Measurements from ENCODE around the gene CD163L1.
A peak's percentile ranks its signal among the peaks of the same experiment; 100 is the strongest.
"Not testable (repeated sequence)": the region's sequence is repeated elsewhere in the genome, so short reads cannot be mapped to it uniquely, and the experiment has no call there.

The CD163L1 gene

DNA sequence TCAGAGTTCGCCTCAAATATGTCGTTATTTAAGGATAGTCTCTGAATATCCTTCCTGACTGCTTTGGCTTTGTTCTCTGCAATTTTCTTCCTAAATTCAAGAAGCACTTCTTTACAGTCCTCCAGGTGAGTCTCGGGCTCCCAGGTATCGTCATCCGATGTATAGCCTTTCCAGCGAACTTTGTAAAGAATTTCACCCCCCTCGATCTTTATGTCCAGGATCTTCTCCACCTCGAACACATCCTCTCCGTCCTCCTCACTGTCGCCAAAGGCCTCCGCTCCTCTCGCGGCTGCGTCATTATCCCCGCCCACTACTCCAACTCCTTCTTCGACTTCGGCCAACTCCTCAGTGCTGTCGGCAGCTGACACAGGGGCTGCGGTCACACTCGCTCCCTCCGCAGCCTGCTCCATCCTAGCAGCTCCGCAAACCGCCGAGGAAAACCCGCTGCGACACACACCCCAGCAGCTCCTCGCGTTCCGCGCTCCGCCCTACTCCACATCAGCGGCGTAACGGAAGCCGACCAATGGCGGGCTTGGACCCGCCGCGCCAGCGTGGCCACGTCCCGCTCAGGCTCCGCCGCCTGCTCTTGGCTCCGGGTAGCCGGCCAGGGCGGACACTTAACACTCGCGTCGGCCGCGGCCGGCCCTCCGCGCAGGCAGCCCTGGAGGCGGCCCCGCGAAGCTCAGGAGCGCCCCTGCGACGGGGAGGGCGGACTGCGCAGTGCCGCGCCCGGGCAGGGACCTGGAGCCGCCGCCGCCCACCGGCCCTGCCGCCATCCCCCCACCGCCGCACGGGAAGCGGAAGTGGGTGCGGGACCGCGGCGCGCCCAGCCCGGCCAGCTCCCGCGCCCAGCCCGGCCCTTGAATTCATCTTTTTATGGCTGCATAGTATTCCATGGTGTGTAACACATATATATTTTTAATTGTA is 4.1 kb downstream of the CD163L1 start:
- peak overlapping the region; percentile 56 for H2AFZ ChIP-seq
- TF ChIP-seq, protein P1, sequence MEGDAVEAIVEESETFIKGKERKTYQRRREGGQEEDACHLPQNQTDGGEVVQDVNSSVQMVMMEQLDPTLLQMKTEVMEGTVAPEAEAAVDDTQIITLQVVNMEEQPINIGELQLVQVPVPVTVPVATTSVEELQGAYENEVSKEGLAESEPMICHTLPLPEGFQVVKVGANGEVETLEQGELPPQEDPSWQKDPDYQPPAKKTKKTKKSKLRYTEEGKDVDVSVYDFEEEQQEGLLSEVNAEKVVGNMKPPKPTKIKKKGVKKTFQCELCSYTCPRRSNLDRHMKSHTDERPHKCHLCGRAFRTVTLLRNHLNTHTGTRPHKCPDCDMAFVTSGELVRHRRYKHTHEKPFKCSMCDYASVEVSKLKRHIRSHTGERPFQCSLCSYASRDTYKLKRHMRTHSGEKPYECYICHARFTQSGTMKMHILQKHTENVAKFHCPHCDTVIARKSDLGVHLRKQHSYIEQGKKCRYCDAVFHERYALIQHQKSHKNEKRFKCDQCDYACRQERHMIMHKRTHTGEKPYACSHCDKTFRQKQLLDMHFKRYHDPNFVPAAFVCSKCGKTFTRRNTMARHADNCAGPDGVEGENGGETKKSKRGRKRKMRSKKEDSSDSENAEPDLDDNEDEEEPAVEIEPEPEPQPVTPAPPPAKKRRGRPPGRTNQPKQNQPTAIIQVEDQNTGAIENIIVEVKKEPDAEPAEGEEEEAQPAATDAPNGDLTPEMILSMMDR (IDR thresholded peaks at IDR 0.05) = no peak
- no peaks in the 10 kb centered on the region for H3K36me3 ChIP-seq (ENCODE audit: control insufficient read depth, insufficient read depth, low read length)
- peak overlapping the region; percentile 55 for H3K4me2 ChIP-seq (ENCODE audit: low read length)
- H3K79me2 ChIP-seq = no peaks in the 10 kb centered on the region
- no peaks in the 10 kb centered on the region for H3K4me1 ChIP-seq
- H3K9ac ChIP-seq = no peak overlapping the region
- peak overlapping the region; percentile 46 for H3K4me3 ChIP-seq (ENCODE audit: low read depth, low read length)
- H3K9me3 ChIP-seq (ENCODE audit: control insufficient read depth, low read length) = no peaks in the 10 kb centered on the region
- H3K27ac ChIP-seq = no peak overlapping the region
- no peaks in the 10 kb centered on the region for H3K27me3 ChIP-seq (ENCODE audit: control insufficient read depth, insufficient read depth, low read length)

DNA sequence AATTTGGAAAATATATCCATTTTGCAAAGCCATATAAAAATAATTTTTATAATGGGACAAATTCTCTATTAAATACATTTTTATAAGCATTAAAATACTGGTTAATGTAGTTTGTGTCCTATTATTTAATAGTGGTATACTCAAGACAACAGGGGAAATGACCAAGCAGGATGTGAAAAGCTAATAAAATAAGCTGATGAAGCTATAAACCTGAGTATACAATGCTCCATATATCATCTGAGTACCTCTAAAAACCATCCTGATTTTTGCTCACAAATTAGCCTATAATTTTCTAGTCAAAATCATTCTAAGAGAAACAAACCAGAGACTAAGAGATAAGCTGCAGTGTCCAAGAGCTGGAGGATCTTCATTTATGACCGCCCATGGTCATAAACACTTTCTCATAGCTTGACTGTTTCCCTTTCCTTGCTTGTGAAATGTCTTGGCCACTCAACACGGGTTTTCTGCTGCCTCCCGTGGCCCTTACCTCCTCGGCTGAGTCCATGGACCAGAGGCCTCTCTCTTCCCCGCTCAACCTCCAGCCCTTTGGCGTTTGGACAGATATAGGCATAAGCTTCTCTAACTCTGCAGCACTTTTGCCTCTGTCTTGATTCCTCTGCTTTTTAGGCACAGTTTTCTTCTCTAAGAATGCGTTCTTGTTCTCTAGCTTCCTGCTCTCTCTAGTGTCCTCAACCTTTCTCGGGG is 5.5 kb downstream of the CD163L1 start:
- not testable (repeated sequence) for H3K4me3 ChIP-seq (ENCODE audit: low read depth, low read length); H3K79me2 ChIP-seq; H3K4me1 ChIP-seq; H3K36me3 ChIP-seq (ENCODE audit: control insufficient read depth, insufficient read depth, low read length); H2AFZ ChIP-seq; H3K9ac ChIP-seq; H3K27ac ChIP-seq; H3K27me3 ChIP-seq (ENCODE audit: control insufficient read depth, insufficient read depth, low read length); H3K9me3 ChIP-seq (ENCODE audit: control insufficient read depth, low read length); H3K4me2 ChIP-seq (ENCODE audit: low read length)

- H3K4me1 ChIP-seq; H3K9ac ChIP-seq; H3K27ac ChIP-seq; H2AFZ ChIP-seq; H3K4me2 ChIP-seq (ENCODE audit: low read length); H3K27me3 ChIP-seq (ENCODE audit: control insufficient read depth, insufficient read depth, low read length); H3K79me2 ChIP-seq; H3K9me3 ChIP-seq (ENCODE audit: control insufficient read depth, low read length); H3K36me3 ChIP-seq (ENCODE audit: control insufficient read depth, insufficient read depth, low read length); H3K4me3 ChIP-seq (ENCODE audit: low read depth, low read length): not testable (repeated sequence)
Measured at GRCh38 chr12:7437494-7437893, 6.5 kb downstream of the CD163L1 start.

DNA sequence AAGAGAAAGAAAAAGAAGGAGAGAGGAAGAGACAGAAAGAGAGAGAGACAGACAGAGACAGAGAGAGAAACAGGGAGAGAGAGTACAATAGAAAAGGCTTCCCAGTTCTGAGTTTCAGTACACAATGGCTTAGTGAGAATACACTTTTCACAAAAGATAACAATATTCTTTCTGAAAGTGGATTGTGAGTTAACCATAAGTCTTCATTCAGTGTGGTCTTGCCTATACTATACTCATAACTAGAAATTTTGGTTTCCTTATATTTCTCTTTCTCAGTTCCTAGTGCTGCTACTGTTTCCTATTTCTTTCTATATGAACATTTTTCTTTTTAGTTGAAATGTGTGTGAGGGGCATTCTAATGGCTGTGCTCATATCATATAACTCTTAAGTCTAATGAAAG is 9.3 kb downstream of the CD163L1 start:
- H3K36me3 ChIP-seq (ENCODE audit: control insufficient read depth, insufficient read depth, low read length) = no peaks in the 10 kb centered on the region
- no peak overlapping the region for H3K4me2 ChIP-seq (ENCODE audit: low read length)
- no peak overlapping the region for H3K4me3 ChIP-seq (ENCODE audit: low read depth, low read length)
- H3K9ac ChIP-seq = no peak overlapping the region
- H3K79me2 ChIP-seq = no peaks in the 10 kb centered on the region
- no peak overlapping the region for H3K27ac ChIP-seq
- H3K4me1 ChIP-seq = no peaks in the 10 kb centered on the region
- no peaks in the 10 kb centered on the region for H3K27me3 ChIP-seq (ENCODE audit: control insufficient read depth, insufficient read depth, low read length)
- no peaks in the 10 kb centered on the region for H3K9me3 ChIP-seq (ENCODE audit: control insufficient read depth, low read length)
- no peak overlapping the region for H2AFZ ChIP-seq
- TF ChIP-seq, protein P1 (IDR thresholded peaks at IDR 0.05) = no peak

DNA sequence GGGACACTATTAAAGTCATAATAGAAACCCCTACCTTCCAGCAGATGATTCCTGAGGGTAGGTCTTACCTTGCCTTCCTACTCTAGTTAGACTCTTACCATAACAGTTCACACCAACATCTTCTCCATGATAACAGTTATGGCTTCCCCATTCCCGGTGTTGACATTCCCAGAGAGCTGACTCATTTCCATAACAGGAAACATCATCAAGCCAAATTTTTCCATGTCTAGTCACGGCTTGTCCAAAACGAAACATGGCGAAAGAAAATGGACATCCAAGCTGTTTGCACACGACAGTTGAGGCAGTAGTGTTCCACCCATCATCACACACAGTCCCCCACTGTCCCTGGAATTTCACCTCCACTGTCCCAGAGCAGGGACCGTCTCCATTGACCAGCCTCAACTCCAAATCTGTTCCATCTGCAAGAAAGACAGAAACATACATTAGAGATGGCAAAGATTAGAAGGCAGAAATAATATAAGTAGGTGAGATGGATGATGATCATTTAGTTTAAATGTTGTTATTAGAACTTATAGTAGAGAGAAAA is 10.6 kb downstream of the CD163L1 start:
- H3K4me2 ChIP-seq (ENCODE audit: low read length) = no peak overlapping the region
- no peaks in the 10 kb centered on the region for H3K4me1 ChIP-seq
- no peak overlapping the region for H2AFZ ChIP-seq
- no peaks in the 10 kb centered on the region for H3K79me2 ChIP-seq
- H3K9ac ChIP-seq = no peak overlapping the region
- H3K9me3 ChIP-seq (ENCODE audit: control insufficient read depth, low read length) = no peaks in the 10 kb centered on the region
- H3K4me3 ChIP-seq (ENCODE audit: low read depth, low read length) = no peak overlapping the region
- no peak overlapping the region for H3K27ac ChIP-seq
- TF ChIP-seq, protein P1 (IDR thresholded peaks at IDR 0.05) = no peak
- H3K27me3 ChIP-seq (ENCODE audit: control insufficient read depth, insufficient read depth, low read length) = no peaks in the 10 kb centered on the region
- no peaks in the 10 kb centered on the region for H3K36me3 ChIP-seq (ENCODE audit: control insufficient read depth, insufficient read depth, low read length)

Measured in parathyroid adenoma (tissue), 2 donors.